GM19238 (cell line): Measurements from ENCODE around the gene DNAJC21.

Experiments
- DNase-seq: peaks from one replicate; pipeline ENCODE4 v3.0.0; 2011; ENCODE audit warnings: low spot score; ENCODE audit not compliant: insufficient read length

DNAJC21 gene

GRCh38 chr5:34929134-34929719, at the start of gene DNAJC21:
Gene DNAJC21, plus strand, starts transcription at chr5:34929559. Its CDS starts 261 bp downstream, at chr5:34929820.
- DNase-seq, result peak; percentile 91

DNA sequence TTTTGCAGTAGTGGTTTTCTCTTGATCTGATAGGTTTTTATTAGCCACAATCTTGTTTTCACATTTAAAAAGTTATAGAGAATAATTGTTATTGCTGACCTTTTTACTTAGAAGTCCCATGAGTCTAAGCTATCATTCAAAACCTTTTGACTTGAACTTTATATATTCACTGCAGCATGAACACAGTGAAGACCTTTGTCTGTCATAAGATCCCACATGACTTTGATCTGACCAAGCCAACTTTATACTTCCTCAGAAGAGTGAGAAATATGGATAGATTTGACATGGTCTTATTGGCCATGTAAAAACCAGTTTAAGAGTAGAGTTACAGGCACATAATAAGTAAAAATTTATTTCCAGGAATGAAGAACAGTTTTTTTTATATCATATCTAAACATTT, 48.1 kb upstream of the DNAJC21 start:
- no peak for DNase-seq

DNA sequence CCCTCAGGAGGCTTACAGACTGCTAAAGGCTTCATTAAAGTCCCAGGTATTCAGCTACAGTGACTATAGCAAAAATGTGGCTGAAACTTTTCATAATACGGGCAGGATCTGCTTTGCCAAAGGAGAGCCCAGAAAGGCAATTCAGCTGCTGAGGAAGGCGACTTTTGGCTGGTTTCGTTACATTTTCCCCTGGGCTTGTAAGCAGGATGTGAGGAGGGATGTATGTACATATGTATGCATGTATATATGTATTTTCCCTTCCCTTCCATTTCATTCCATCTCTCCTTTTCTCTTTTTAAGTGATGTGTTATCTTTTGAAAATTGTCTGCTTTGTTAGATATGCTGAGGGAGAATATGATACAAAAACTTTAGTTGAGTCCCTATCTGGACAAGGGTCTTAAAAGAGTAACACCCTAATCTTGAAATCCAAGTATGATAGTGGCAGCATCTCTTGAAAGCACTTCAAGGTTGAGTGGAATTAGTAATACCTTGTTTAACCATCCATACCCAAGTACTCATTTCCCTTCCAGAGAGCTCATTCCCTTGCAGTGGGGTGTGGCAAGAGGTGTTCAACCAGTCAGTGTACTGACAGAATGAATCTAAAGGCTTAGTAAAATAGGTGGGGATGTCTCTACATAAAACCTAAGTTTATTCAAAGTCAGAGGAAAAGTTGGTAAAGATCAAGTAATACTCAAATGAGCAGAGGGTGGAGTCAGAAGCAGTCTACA, 42.8 kb upstream of the DNAJC21 start:
- no peak for DNase-seq

- no peak for DNase-seq
Measured at GRCh38 chr5:34889394-34889793, 40.0 kb upstream of the DNAJC21 start.

DNA sequence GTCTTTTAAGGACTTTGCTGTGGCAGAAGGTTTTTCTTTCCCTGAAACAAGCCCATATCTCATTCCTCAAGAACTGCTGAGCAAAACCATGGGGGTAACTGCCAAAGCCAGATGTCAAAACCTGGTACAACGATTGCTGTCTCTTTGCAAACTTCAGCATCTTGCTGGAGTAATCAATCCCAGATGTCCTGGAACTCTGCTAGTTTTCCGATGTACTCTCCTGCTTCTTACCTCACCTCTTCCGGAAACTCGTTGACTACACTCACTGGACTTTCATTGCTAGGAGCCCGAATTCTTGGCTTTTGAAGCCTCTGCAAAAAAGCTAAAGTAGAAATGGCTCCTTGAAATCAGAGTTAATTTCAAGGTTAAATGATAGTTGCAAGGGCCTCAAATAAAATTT, 37.4 kb upstream of the DNAJC21 start:
- DNase-seq, result no peak

DNA sequence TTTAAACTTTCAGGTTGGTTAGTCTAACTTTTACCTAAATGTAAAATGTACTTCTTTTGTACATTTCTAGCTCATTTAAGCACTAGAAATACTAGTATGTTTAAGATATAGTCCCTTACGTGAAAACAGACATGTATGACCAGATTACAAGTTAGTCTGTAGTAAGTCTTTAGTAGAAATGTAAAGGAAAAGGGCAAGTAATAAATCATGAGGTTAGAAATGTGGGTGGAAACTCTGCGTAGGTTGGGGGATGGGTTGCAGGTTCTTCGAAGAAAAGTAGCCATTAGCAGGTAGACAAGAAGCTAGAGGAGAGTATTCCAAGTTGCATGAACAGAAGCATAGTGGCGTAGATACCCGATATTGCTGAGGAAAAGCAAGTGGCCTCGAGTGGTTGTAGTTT, 36.9 kb upstream of the DNAJC21 start:
- no peak for DNase-seq

- no peak for DNase-seq
Measured at GRCh38 chr5:34894716-34895115, 34.6 kb upstream of the DNAJC21 start.

- DNase-seq, result no peak
Measured at GRCh38 chr5:34895641-34896419, 33.5 kb upstream of the DNAJC21 start.

DNA sequence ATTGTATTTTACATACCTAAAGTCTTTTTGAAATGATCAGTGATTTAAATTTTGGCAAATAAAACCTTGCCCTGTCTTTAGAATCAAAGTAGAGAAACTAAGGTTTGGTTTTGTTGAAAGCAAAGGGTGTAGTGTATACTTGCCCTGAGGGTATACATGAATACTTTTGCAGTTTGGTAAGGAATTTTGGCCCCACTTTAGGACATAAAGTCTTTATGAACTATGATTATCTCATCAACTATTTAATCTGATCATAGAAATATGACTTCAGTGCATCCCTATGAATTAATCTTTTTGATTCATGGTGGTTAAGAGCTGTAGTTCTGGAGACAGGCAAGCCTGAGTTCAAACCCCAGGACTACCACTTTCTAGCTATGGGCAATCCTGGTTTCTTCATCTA, 31.7 kb upstream of the DNAJC21 start:
- DNase-seq, result no peak

GRCh38 chr5:34898258-34898895, 31.0 kb upstream of the DNAJC21 start:
- DNase-seq, result peak; percentile 14

GRCh38 chr5:34899066-34899465, 30.3 kb upstream of the DNAJC21 start:
- DNase-seq, result no peak

- no peak for DNase-seq
Measured at GRCh38 chr5:34900652-34901051, 28.7 kb upstream of the DNAJC21 start.

GRCh38 chr5:34903260-34903659, 26.1 kb upstream of the DNAJC21 start:
- DNase-seq, result no peak

- DNase-seq, result no peak
Measured at GRCh38 chr5:34905564-34905963, 23.8 kb upstream of the DNAJC21 start.

- DNase-seq, result no peak
Measured at GRCh38 chr5:34913072-34913471, 16.3 kb upstream of the DNAJC21 start.

DNA sequence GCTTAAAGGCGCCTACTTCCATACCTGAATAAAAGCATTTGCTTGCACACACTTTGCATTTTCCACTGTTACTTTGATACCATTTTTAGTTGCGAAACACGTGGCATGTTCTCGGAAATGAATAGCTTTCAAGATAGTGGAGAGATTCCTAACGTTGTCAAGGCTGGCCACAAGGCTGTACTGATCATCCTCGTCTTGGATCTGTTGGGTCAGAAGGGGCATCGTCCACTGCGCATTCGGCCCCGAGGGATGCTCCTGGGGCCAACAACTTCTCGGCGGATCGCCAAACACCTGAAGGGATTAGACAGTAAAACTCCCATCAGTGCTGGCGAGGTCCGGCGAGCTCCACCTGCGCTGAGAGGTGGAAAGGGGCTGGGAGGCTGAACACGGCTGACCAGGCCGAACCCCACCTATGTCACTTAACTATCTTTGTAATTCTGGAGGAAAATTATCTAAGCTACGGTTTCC, 14.7 kb upstream of the DNAJC21 start:
- DNase-seq, result no peak

GRCh38 chr5:34915139-34915855, 14.1 kb upstream of the DNAJC21 start, which contains the start of the genes BRIX1 and RAD1:
Gene BRIX1, plus strand, starts transcription at chr5:34915711. Its CDS starts 28 bp downstream, at chr5:34915739.
Gene RAD1, minus strand, starts transcription at chr5:34915504. Its CDS starts 612 bp downstream, at chr5:34914892.
- DNase-seq, result peak; percentile 84

DNA sequence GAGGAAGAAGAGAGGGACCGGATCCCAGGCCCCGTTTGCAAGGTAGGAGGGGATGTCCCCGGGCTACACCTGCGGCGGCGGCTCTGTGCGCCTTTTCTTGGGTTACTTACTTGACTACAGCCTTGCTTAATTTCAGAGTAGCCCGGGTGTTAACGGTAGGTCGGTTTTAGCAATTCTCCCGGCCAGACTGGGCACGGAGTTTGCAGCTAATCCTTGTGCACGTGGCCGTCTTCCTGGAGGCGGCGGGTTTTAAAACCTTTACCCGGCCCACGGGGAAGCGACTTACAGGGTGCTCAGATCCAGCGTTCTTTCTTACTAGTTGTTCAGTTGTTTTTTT, 13.5 kb upstream of the DNAJC21 start:
- DNase-seq, result no peak

DNA sequence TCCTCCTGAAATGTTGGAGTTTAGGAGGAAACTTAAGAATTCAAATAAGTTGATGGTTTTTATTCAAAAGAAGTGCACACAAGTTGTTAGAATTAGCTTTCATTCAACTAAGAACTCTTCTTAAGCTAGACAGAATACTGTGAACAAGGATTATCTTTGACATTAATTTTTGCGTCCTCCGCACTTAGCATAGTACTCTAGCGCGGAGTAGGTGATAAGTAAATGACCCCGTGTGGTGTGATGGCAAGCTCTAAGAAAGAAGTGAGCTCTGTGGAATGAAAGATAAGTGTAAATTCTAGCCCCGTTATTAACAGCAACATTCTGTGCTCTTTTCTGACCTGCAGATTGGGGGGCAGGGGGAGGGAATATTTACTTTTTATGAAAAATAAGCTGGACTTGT, 12.8 kb upstream of the DNAJC21 start:
- DNase-seq, result no peak

DNA sequence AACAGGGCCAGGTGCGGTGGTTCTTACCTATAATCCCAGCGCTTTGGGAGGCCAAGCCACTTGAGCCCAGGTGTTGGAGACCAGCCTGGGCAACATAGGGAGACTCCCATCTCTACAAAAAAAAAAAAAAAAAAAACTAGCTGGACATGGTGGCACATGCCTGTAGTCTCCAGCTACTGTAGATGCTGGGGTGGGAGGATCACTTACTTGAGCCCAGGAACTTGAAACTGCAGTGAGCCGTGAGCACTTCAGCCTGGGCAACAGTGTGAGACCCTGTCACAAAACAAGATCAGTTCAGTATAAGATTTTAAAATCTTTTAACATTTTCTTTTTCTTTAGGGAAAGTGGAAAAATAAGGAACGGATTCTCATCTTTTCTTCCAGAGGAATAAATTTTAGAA, 11.3 kb upstream of the DNAJC21 start:
- DNase-seq, result no peak

- DNase-seq, result no peak
Measured at GRCh38 chr5:34919077-34919476, 10.3 kb upstream of the DNAJC21 start.
